HG03575 (cell line): ENCODE results near the gene LSP1.
"Not testable (repeated sequence)": the region's sequence is repeated elsewhere in the genome, so short reads cannot be mapped to it uniquely, and the experiment has no call there.

Experiments
- ATAC-seq: cut with Tn5 transposase; IDR thresholded peaks from one replicate; pipeline ENCODE4 v1.9.1; 2021; ENCODE audit not compliant: unreplicated experiment, insufficient number of reproducible peaks, low FRiP score; ENCODE audit errors: extremely low read depth

The LSP1 gene

DNA sequence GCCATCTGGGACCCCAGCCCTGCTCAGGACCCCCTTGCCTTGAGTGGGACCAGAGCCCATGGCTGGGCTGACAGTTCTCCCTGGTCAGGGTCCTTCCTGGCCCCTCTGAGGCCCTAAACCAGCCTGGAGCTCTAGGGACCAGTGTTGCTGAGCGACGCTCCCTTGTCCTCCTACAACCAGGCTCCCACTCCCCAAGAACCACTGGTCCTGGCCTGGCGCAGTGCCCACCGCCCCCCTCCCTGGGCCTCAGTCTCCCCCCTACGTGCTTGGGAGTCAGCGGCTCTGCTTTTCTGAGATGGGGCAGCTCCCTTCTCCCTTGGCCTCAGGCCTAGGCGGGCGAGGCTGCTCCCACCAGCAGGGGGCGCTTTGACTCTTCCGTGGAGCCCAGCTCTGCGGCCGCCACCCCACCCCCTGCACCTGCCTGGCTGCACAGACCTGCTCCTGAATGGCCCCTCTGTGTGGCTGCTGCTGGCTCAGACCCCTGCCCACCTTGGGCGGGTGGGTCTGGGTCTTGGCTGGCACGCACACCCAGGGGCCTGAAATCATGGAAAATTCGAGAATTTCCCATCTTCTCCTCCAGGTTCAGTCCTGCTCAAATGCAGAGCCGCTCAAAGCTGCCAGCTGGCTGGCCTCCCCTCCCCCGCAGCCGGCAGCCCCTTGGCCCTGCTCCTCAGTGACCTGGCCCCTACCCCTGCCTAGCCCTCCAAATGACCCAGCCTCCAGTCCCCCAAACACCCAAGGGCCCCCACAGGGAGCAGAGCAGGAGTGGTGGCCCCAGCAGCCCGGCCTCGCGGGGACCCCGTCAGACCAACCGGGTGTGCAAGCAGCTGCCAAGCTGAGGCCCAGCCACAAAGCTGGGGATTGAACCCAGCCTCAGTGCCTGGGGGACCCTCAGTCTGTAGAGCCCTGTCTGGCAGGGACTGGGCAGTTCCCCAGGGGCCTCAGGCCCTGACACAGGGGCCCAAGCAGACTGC lies 29.7 kb downstream of the LSP1 start:
- ATAC-seq, result no peak

DNA sequence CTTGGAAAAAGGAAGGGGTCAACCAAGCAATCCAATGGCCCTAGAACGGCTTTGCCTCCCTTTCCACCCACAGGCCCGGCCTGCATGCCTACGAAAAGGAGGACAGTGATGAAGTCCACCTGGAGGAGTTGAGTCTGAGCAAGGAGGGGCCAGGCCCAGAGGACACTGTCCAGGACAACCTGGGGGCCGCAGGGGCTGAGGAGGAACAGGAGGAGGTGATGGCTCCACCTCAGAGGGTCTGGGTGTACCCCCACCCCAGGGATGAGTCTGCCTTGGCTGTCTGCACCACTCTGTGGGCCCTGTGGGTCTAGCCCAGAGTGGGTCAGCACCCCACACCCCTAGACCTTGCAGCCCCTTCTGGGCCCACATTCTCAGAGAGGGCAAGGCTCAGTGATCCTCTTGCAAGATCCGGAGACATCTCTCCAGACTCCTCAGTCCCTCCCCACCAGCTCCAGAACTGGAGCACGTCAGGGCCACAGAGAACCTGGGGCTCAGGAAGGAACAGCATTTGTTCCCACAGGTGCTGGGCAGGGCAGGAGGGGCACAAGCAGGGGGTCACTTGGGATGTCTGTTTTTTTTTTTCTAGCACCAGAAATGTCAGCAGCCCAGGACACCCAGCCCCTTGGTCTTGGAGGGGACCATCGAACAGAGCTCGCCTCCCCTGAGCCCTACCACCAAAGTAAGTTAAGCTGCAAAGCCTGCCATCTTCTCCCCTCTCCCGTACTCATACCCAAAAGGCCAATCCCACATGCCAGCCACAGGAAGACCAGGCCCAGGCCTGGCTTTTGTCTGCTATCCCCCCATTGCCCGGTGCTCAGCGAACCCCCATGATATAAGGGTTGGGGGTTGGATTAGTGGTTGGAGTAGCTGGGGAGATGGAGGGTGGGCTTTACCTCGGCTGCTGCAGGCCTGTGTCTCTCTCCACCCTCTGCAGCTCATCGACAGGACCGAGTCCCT lies 30.7 kb downstream of the LSP1 start:
- no peak for ATAC-seq

DNA sequence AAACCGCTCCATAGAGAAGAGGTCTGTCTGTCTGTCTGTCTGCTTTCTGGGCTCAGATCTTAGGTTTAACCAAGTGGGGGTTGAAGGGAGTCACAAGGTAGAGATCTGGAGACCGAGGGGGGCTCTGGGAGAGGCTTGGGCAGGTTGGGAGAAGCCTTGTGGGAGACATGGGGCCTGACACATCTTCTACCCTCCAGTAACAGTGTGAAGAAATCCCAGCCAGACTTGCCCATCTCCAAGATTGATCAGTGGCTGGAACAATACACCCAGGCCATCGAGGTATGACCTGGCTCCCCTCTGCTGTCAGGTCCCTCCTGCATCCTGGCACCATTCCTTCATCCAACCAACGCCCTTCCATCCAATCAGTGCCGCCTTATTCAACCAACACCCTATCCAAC lies 31.4 kb downstream of the LSP1 start:
- ATAC-seq, result no peak

DNA sequence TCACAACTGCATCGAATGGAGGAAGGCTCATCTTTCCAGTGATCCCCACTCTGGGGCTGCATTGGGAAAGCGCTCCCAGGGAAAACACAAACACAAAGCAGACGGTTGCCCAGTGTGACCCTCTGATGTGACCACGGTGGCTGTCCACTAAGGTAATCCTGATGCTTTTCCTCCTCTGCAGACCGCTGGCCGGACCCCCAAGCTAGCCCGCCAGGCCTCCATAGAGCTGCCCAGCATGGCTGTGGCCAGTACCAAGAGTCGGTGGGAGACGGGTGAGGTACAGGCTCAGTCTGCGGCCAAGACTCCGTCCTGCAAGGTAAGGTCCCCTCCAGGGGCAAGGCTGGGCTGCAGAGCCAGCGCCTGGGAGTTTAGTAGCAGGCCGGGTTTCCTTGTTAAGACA lies 33.7 kb downstream of the LSP1 start:
- ATAC-seq, result not testable (repeated sequence)

DNA sequence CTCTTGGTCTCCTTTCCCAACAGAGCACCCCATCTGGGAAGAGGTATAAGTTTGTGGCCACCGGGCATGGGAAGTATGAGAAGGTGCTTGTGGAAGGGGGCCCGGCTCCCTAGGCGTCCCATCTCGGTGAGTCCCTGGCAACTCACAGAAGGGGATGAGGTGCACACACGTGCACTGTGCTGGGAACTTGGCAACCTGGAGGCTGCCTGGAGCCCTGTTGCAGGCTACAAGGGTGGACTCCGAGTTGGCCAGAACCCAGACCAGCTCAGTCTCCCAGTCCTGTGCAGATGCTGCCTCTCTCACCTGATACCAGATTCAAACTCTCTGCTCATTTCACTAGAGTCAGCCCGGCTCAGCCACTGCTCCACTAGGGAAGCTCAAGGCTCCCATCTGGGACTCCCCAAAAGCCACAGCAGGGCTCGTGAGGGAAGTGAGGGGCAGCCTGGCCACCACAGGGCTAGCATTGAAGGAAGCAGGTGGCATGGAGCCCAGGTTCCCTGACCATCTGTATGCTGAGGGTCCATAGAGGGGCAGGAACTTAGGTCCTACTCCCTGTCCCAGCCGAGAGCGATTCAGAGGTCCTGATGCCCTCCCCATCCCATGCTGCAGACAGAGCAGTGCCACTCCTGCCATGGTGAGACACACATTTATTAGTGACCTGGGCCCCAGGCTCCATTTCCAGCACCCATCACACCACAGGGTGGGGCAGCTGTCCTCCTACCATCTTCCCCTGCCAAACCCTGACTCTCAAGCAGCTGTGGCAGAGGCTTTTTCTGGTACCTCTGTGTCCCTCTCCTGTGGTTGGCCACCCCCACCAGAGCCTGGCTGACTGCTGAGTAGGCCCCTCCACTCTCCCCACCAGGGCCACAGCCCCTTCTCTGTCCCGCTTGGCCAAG lies 34.8 kb downstream of the LSP1 start:
- no peak for ATAC-seq

DNA sequence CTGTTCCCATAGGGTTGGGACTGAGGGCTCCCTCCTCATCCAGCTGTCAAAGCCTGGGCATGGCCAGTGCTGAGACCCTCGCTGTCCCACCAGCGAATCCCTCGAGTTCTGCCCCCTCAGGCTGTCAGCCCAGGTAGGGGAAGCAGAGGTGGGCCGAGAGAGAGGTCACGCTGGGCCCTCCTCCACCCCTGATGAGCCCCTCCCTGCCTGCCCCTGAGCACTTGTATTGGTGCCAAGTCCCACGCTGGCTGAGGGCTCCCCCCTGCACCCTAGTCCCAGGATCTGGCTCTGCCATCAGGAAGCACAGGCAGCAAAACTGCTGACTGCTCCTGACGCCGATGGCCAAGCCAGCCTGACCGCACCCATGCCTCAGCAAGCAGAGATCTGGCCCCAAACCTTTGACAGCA lies 35.5 kb downstream of the LSP1 start:
- no peak for ATAC-seq

DNA sequence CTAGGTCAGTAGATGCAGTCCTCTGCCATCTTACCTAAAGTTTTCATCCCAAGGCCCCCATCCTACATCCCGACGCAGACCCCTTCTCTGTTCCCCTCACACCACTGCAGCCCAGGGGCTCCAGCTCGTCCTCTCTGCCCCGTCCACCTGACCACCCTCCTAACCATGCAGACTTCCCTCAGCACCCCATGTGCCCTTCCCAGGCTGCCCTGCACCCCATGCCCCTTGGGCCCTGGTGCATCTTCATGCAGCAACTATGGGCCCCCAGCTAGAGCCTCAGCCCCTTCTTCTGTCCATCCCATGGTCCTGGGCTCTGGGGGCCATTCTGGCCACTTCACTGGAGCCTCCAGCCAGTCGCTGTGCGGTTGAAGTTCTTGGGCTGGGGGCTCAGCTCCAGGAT lies 35.9 kb downstream of the LSP1 start:
- no peak for ATAC-seq

DNA sequence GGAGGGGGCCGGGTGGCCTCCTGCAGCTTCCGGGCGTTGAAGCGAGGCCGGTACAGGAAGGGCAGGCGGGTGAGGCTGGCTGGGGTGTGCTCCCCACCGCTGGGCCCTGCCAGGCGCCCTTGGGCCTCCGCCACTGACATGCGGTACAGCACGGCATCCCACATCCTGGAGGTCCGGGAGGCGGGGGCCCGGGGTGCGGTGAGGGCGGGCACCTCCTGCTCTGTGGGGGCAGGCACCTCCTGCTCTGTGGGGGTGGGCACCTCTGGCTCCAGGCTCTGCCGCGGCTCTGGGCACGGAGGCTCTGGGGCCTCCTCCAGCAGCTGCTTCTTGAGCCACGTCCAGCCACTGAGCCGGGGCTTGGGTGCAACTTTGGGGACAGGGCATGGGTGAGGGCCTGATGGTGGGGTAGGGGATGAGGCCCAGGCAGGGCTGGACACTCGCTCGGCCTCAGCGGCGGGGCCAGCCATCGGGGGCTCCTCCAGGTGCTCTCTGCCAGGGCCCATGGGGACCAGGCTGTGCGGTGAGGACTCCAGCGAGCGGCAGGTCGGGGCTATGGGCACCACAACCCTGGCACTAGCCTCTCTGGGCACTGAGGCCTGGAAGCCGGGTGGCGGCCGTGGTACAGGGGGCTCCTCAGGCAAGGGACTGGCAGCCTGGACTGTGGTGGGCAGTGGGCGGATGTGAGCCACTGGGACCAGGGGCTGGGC lies 36.5 kb downstream of the LSP1 start:
- ATAC-seq, result no peak

DNA sequence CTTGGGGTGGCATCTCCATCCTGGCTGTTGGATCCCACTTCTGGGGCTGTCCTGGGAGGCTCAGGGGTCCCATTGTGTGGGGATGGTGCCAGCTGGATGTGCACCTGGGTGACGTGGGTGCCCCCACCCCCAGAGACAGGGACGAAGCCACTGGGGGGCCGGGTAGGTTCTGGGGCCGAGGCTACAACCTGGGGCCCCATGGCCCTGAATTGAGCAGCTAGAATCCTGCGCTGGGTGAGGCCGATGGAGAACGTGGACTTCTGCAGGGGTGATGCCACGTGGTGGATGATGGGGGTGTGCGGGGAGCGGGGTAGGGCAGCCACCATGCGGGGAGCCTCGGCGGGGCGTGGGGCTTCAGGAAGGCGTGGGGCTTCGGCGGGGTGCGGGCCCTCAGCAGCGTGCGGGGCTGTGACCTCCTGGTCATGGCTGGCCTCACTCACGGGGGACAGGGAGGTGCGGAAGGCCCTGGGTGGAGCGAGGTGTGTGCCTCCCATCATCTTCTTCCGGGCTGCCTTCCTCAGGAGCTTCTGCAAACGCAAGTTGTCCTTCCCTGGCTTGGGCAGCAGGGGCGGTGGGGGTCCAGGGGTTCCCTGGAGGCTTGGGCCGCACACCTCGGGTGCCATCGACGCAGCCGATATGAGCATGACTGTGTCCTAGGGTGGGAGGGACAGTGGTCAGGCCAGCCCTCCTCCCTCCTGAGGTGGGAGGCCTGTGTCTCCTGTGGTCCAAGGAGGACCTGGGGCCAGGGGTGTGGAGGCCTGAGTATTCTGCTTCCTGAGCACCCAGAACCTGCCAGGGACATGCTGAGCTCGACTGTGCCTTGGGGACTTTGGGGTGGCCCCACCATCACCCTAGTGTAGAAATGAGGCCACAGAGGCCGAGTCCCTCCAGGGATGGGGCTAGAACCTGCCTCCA lies 37.3 kb downstream of the LSP1 start:
- no peak for ATAC-seq

DNA sequence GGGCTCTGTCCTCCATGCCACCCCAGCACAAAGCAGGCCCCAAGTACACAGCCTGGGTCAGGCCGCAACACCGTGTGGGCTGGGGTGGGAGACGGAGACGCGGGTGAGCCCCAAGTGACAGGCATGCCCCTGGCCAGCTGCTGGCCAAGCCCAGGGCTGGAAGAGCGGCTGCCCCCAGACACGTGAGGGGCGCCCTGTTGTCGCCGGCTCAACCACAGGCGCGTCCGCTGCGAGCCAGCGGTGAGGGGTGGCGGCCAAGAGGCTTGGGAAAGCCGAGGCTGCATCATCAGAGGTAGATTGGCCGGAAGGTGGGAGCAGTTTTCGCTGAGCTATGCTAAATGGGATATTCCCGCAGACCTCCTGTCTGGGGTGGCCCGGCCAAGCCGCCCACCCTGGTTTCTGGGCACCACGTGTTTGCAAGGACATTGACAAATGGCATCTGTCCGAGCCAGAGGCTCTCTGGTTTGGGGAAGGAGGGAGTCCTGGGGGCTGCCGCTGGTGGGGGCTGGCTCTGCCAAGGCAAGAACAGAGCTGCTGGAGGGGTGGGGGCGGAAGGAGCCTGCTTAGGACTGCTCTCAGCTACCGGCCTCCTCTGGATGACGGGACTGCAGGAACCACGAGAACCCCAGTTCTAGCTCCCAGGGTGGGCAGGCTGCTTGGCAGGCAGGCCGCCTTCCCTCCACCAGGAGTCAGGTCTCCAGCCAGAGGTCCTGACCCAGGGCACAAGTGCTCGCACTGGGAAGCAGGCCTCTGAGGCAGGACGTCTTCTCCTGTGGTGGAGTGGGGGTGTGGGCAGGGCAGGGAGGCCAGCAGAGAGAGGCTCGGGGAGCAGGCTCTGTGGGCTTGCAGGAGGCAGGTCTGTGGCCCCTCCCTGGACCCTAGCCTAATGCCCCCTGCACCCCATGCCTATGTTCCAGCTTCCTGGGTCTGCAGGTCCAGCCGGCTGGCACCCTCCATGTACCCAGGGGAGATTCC lies 38.3 kb downstream of the LSP1 start:
- no peak for ATAC-seq

DNA sequence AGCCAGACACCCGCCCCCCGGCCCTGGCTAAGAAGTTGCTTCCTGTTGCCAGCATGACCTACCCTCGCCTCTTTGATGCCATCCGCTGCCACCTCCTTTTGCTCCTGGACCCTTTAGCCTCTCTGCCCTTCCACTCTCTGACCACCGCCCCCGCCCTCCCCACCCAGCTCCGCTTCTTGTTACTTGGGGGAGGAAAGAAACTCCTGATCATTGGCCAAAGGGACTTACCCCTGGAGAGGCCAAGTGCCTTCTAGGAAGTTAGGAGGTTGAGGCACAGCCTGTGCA lies 38.9 kb downstream of the LSP1 start, which contains the start of gene PRR33:
PRR33 (minus strand) TSS at position 65 of the 285 bp plus-strand sequence. CDS start 1,311 bp downstream, outside the sequence.
- no peak for ATAC-seq

DNA sequence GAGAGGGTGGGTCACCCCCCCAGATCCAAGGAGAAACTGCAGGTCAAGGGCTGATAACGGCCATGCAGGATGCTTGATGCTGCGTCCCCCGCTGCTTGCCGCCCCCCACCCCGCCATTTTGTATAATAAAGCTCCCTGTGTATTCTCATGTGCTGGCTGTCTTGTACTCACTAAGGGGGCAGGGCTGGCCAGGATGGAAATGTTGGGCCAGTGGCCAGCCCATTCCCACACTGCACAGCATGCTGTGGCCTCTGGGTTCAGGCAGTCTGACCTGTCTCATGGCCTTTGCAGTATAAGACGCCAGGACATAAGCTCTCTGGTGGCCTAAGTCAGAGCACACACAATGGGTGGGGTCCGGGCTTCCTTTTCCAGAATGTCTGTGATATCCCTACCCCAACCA lies 39.2 kb downstream of the LSP1 start:
- no peak for ATAC-seq

DNA sequence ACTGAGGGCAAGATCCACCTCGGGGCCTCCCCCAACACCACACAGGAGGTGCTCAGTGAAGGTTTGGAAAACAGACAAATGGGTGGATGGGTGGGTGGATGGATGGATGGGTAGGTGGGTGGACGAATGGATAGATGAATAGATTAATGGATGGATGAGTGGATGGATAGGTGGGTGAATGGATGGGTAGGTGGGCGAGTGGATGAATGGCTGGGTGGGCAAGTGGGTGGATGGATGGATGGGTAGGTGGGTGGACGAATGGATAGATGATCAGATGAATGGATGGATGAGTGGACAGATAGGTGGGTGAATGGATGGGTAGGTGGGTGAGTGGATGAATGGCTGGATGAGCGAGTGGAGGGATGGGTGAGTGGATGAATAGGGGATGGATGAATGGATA lies 39.7 kb downstream of the LSP1 start:
- no peak for ATAC-seq

DNA sequence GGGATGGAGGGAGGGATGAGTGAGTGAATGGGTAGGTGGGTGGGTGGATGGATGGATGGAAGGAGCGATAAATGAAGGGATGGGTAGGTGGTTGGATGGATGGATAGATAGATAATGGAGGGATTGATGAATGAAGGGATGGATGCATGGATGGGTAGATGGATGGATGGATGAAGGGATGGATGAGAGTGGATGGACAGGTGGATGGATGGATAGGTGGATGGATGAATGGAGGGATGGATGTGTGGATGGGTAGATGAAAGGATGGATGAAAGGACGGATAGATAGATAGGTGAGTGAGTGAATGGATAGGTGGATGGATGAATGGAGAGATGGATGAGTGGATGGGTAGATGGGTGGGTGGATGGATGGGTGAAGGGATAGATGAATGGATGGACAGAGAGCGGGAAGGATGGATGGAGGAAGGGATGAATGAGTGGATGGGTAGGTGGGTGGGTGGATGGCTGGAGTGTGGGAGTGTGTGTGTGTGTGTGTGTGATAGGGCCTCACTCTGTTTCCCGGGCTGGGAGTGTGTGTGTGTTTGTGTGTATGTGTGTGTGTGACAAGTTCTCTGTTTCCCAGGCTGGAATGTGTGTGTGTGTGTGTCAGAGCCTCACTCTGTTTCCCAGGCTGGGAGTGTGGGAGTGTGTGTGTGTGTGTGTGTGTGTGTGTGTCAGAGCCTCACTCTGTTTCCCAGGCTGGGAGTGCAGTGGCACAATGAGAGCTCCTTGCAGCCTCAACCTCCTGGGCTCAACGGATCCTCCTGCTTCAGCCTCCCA lies 40.9 kb downstream of the LSP1 start:
- ATAC-seq, result no peak

DNA sequence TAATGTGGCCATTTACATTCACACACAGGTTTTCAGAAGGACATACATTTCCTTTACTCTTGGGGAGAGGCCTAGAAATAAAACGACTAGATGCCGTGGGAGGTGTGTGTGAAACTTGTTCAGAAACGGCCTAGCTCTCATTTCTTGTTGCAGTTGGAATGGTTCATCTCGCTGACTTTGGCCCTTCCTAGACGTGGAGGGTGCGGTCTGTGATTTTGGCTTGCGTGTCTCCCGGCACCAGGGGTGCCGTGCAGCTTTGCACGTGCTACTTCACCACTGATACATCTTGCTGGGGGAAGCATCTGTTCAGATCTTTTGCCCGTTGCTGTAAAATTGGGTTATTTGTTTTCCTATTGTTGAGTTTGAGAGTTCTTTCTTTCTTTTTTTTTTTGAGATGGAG lies 41.9 kb downstream of the LSP1 start:
- ATAC-seq, result no peak

DNA sequence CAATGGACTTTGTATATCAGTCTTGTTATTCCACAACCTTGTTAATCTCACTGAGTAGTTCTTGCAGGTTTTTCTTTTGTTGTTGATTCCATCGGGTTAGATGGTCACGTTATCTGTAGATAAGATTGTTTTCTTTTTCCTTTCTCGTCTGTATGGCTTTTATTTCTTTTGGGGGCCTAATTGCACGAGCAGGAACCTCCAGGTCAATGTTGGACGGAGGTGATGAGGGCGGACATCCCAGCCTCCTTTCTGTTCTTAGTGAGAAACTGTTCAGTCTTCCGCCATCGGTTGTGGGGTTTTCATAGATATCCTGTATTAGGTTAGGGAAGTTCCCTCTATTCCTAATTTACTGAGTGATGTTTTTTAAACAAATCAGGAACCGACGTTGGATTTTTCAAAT lies 43.6 kb downstream of the LSP1 start:
- ATAC-seq, result no peak
